Measurements from ENCODE around the gene ATRIP. TPM values are rescaled to one million over a fixed set of nuclear protein-coding genes. Genes with fewer than 3 reads are reported as not detected.
A peak's percentile ranks its signal among the peaks of the same experiment; 100 is the strongest.

The ATRIP gene
- total and polyA plus RNA-seq, 2 donors from 2014 or later, result 5.4 to 6.7 TPM

DNA sequence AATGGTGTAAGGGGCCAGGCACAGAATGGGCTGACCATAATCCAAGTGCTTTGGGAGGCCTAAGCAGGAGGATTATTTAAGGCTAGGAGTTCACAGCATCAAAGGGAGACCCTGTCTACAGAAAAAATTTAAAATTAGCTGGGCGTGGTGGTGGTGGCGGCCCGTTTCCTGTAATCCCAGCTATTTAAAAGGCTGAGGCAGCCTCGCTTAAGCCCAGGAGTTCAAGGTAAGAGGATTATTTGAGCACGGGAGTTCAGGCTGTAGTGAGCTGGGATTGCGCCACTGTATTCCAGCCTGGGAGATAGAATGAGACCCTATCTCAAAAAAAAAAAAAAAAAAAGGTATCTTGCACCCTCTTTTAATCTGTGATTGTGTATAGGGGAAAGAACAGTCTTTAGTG, 4.6 kb upstream of the ATRIP start:
- H3K9ac ChIP-seq (ENCODE audit: low read length in 3 of 3), result peak overlapping the region in 1 of 3 donors; percentile 51
- FAIRE-seq (no peak), DNase-seq (no peak)
- intact Hi-C loops (cut with DNase I), result no loop called here
- H3K4me3 ChIP-seq (ENCODE audit: low read length in 3 of 3), result peak overlapping the region in 1 of 3 donors; percentile 100
- no peak overlapping the region for H3K27ac ChIP-seq (ENCODE audit: low read depth in 2 of 2, low read length in 2 of 2)
- H3K36me3 ChIP-seq (ENCODE audit: control insufficient read depth in 2 of 3, insufficient read depth in 3 of 3, low read length in 3 of 3), result peaks cover 2 to 12% (median 4%) of the 10 kb centered on the region in 3 donors
- TF ChIP-seq, protein P1, sequence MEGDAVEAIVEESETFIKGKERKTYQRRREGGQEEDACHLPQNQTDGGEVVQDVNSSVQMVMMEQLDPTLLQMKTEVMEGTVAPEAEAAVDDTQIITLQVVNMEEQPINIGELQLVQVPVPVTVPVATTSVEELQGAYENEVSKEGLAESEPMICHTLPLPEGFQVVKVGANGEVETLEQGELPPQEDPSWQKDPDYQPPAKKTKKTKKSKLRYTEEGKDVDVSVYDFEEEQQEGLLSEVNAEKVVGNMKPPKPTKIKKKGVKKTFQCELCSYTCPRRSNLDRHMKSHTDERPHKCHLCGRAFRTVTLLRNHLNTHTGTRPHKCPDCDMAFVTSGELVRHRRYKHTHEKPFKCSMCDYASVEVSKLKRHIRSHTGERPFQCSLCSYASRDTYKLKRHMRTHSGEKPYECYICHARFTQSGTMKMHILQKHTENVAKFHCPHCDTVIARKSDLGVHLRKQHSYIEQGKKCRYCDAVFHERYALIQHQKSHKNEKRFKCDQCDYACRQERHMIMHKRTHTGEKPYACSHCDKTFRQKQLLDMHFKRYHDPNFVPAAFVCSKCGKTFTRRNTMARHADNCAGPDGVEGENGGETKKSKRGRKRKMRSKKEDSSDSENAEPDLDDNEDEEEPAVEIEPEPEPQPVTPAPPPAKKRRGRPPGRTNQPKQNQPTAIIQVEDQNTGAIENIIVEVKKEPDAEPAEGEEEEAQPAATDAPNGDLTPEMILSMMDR (IDR thresholded peaks at IDR 0.05; ENCODE audit: borderline replicate concordance, extremely low read depth, insufficient read depth), result no peak
- no peaks in the 10 kb centered on the region for H3K27me3 ChIP-seq (ENCODE audit: control insufficient read depth, insufficient read depth, low read length)
- H3K9me3 ChIP-seq (ENCODE audit: control insufficient read depth in 2 of 3, insufficient read depth in 1 of 3, low read length in 3 of 3), result no peaks in the 10 kb centered on the region
- peaks cover 0 to 13% (median 11%) of the 10 kb centered on the region in 3 donors for H3K4me1 ChIP-seq (ENCODE audit: control insufficient read depth in 2 of 3, insufficient read depth in 2 of 3, low read depth in 1 of 3, low read length in 3 of 3)

DNA sequence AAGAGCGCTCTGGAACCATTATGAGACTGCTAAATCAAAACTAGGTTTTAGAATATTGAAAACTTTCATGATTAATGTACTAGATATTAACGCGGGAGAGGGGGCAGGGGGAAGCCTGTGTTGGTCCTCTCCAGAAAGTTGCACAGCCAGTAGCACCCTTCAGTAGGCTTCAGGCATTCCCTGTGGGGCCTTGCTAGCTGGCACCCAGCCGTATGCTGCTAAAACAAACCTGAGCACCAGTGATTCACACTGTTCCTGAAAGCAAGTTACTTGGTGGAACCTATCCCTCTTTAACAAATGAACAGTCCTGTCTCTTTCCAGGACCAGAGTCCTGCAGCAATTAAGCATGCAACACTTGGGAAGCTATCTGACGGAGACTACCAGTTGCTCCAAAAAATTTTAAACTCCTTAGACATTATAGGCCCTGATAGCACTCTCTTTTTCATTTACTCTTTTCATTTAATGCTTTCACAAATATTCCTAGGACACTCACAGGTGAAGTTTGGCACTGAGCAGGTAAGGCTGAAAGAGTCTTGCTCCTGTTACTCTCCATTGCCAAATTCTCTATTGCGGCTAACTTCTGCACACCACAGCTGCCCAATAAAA, 1.2 kb upstream of the ATRIP start:
- Histone ChIP-seq H3K4me1 (ENCODE audit: control insufficient read depth in 2 of 3, insufficient read depth in 2 of 3, low read depth in 1 of 3, low read length in 3 of 3) (peaks cover 4 to 17% (median 12%) of the 10 kb centered on the region in 3 donors), H3K9ac (ENCODE audit: low read length in 3 of 3) (no peak overlapping the region), H3K27me3 (ENCODE audit: control insufficient read depth, insufficient read depth, low read length) (no peaks in the 10 kb centered on the region), H3K27ac (ENCODE audit: low read depth in 2 of 2, low read length in 2 of 2) (no peak overlapping the region), H3K36me3 (ENCODE audit: control insufficient read depth in 2 of 3, insufficient read depth in 3 of 3, low read length in 3 of 3) (peaks cover 2 to 12% (median 4%) of the 10 kb centered on the region in 3 donors), H3K9me3 (ENCODE audit: control insufficient read depth in 2 of 3, insufficient read depth in 1 of 3, low read length in 3 of 3) (no peaks in the 10 kb centered on the region), H3K4me3 (ENCODE audit: low read length in 3 of 3) (no peak overlapping the region)
- no peak for FAIRE-seq
- peak in 1 of 5 donors; percentile 6 for DNase-seq
- intact Hi-C loops (cut with DNase I), result no loop called here
- TF ChIP-seq, protein P1 (IDR thresholded peaks at IDR 0.05; ENCODE audit: borderline replicate concordance, extremely low read depth, insufficient read depth), result no peak

DNA sequence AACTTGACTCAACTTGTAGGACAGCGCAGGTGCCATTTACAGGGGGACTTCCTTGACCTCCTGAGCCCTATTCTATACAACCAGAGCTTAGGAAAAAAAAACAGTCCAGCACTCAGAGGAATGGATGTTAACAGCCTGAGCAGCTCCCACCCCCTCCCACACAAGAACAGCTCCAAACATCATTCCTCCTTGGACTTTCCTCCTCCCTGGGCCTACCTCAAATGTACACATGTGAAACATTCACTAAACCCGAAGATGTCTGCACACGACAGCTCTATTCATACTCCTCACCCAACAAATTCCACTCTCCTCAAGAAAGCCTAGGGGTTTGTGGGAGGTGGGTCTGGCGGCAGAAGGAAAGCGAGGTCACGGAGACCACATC, 503 bp upstream of the ATRIP start:
- TF ChIP-seq, protein P1 (IDR thresholded peaks at IDR 0.05; ENCODE audit: borderline replicate concordance, extremely low read depth, insufficient read depth), result no peak
- H3K27ac ChIP-seq (ENCODE audit: low read depth in 2 of 2, low read length in 2 of 2), result peak overlapping the region in 1 of 2 donors; percentile 80
- no peak for FAIRE-seq

More for the DNA sequence above, 503 bp upstream of the ATRIP start:
- DNase-seq, result no peak
- peak overlapping the region; percentile 13 to 82 (median 41) for H3K9ac ChIP-seq (ENCODE audit: low read length in 3 of 3)
- H3K27me3 ChIP-seq (ENCODE audit: control insufficient read depth, insufficient read depth, low read length), result no peaks in the 10 kb centered on the region
- intact Hi-C loops (cut with DNase I), result no loop called here
- no peaks in the 10 kb centered on the region for H3K9me3 ChIP-seq (ENCODE audit: control insufficient read depth in 2 of 3, insufficient read depth in 1 of 3, low read length in 3 of 3)
- peaks cover 2 to 12% (median 4%) of the 10 kb centered on the region in 3 donors for H3K36me3 ChIP-seq (ENCODE audit: control insufficient read depth in 2 of 3, insufficient read depth in 3 of 3, low read length in 3 of 3)
- H3K4me1 ChIP-seq (ENCODE audit: control insufficient read depth in 2 of 3, insufficient read depth in 2 of 3, low read depth in 1 of 3, low read length in 3 of 3), result peaks cover 4 to 17% (median 12%) of the 10 kb centered on the region in 3 donors
- peak overlapping the region; percentile 72 to 85 (median 80) for H3K4me3 ChIP-seq (ENCODE audit: low read length in 3 of 3)
